Measurements from ENCODE around the gene RAPGEF4.

RAPGEF4 gene

GRCh38 chr2:172864182-172864581, 128.5 kb downstream of the RAPGEF4 start:
- DNase-seq = no peak

- no peak for DNase-seq
Measured at GRCh38 chr2:172865422-172865821, 129.8 kb downstream of the RAPGEF4 start.

- no peak for DNase-seq
Measured at GRCh38 chr2:172869861-172870260, 134.2 kb downstream of the RAPGEF4 start.

GRCh38 chr2:172870396-172870795, 134.8 kb downstream of the RAPGEF4 start:
- DNase-seq = no peak

DNA sequence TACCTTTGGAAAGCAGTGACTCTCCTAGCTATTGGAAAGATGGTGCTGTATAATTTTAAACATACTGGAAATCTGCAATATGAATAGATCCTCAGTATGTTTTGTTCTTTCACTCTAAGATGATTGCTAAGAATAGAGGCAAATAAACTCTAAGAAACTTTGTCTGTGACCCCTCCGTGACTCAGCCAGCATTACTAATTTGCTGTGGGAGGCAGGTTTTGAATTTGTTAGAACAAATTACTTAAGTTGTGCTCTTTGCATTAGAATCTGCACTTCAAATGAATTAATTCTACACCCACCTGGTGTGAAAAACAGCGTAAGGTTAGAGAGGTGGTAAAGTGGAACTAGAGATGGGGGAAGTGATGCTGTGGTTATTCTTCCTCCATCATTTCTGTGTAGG, 142.2 kb downstream of the RAPGEF4 start:
- DNase-seq = no peak

- DNase-seq = no peak
Measured at GRCh38 chr2:172878260-172878659, 142.6 kb downstream of the RAPGEF4 start.

- DNase-seq = no peak
Measured at GRCh38 chr2:172884336-172884735, 148.7 kb downstream of the RAPGEF4 start.

DNA sequence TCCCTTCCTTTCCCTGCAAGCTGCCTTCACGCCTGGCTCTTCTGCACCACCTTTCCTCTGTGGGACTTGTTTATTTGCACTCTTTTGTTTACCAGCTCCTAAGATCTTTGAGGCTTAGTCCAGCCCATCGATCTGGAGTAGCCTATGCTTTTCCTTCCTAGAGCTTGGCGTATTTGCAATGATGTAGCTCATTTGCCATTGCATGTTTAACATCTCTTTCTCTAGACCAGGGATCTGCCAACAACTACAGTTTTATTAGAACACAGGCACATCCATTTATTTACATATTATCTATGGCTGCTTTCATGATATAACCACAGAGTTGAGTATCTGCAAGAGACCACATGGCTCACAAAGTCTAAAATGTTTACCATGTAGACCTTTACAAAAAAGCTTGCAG, 150.4 kb downstream of the RAPGEF4 start:
- no peak for DNase-seq

DNA sequence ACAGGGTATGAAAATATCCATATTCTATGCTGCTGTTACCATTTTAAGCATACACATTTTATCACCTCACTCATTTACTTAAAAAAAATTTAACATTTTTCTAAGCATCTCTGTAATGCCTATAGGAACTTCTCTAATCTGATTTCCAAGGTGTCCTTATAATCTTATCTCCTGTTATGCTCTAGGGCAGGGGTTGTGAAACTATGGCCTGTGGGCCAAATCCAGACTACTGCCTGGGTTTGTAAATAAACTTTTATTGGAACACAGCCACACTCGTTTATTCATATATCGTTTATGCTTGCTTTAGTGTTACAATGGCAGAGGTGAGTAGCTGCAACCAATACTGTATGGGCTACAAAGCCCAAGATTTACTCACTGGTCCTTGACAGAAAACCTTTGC, 151.6 kb downstream of the RAPGEF4 start:
- no peak for DNase-seq

- no peak for DNase-seq
Measured at GRCh38 chr2:172888714-172889669, 153.3 kb downstream of the RAPGEF4 start.

DNA sequence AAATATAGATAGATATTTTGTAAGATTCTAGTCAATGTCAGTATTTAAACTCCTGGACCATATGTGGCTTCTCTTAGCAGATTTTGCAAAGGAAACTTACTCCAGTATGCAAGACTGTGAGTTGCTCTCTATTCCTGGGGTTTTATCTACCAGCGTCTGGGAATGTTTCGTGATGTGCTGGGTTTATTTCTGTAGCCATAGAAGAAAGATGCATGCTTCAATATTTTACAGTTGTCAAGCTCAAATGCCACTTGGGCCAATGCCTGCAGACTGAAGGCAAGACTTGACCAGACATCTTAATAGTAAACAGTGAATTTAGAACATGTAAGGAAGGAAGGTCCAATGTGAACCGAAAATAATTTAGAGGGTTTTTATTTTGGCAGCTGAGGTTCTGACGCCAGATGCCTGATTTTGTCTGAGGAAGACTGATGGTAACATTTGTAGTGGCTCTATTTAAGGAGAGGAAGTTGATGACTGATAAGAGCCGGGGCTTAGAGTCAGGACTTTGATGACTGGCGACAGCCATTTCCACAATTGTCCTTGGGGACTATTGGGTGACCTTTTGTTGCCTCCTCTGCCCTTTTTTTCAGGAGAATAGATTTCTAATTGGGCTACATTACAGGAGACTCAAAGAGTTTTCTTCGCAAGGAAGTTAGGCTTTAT, 154.3 kb downstream of the RAPGEF4 start:
- DNase-seq = no peak

- DNase-seq = no peak
Measured at GRCh38 chr2:172893111-172893510, 157.5 kb downstream of the RAPGEF4 start.

DNA sequence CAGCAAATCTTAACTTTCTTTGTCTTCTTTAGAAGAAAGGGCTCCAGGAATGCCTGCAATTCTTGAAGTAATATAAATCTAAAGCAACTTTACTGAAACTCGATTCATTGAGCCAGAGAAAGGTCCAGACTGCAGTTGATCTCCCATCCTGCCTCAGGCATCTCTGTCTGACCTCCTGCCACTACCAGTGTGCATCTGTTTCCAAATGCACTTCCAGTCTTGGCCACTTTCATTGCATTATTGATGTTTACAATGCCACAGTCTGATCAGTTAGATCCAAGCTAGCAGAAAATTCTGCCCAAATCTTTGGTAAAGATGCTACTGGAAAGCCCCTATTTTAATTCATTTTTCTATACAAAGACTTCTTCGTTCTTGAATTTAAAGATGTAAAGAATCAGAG, 158.0 kb downstream of the RAPGEF4 start:
- DNase-seq = no peak

DNA sequence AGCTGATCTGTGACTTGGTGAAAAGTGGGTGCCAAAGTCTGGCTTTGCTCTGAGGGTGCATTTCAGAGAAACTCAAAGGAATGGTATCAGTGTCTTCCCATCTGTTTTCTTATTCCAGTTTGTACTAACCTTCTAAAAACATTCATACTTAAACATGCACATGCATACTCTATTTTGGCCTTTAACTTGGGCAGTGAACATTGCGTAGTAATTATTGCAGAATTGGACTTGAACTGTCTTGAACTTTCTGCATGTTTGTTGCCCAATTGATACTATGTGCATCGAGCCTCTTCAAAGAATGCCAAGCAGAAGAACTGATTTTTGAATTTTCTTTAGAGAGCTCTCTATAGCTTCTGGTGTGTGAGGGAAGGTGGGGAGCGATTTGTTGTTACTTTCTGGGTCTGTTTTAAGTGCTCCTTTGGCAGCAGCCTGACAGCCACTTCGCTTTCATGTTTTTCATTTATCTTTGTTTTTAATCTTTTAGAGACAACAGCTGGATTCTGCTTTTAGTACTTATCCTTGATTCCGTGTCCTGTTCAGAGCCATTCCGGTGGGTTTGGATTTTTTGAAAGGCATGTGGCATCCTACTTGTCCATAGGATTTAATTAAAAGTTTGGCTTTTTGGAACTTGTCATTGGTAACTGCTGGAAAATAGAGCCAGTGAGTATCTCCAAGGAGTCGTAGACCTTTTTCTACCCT, 159.2 kb downstream of the RAPGEF4 start:
- DNase-seq = no peak

DNA sequence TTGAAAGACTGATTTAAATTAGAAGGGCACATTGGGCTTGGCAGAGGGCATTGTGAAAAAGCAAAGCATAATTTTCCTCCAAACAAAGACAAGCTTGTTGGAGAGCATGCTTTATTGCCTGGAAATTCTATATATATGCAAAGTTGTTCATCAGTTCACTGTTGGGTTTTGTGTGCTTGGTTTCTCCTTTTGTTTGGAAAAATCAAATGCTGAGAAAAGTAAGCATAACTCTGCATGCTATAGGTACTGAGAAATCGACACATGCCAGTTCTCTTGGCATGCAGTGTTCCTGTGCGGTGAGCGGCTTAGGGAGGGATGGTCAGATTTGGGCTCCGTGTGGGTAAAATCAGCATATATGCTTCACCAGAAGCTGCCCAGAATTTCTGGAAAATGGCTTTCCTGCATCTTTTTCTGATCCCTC, 161.0 kb downstream of the RAPGEF4 start:
- no peak for DNase-seq

DNA sequence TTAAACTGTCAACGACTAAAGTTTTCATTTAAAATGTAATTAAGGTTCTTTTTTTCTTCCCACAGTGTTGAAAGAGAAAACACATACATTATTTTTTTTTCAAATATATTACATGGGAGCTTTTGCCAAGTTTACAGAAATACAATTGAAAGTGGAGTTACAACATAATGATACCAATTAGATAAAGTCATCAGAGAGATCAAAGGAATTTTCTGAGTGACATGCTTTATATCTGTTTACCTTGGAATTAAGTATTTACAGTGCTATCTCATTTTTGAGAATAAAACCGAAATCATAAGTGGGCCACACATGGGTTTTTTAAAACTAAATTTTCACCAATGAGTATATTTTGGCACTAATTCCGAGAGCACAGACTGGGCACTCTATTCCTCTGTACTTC, 165.2 kb downstream of the RAPGEF4 start:
- no peak for DNase-seq

GRCh38 chr2:172901913-172902312, 166.3 kb downstream of the RAPGEF4 start:
- no peak for DNase-seq

- no peak for DNase-seq
Measured at GRCh38 chr2:172904236-172904635, 168.6 kb downstream of the RAPGEF4 start.

GRCh38 chr2:172905937-172906811, 170.5 kb downstream of the RAPGEF4 start:
- no peak for DNase-seq

- DNase-seq = no peak
Measured at GRCh38 chr2:172908275-172908674, 172.6 kb downstream of the RAPGEF4 start.

DNA sequence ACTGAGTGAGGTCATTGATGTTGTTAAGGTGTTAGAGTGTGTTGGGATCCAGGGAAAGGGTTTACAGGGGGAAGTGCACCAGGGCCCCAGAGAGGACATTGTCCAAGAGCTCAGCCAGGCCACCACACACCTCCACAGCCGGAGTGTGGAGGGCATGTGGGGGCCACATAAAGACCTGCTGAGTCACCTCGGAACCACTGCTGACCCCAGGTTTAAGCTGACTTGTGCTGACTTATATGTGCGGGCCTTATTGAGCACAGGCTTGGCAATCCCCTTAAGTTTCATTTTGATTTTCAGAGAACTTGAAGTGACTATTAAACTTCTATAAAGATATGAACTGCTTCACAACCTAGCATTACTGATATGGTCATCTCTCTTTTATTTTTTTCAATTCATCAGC, 173.8 kb downstream of the RAPGEF4 start:
- no peak for DNase-seq

GRCh38 chr2:172912266-172912665, 176.6 kb downstream of the RAPGEF4 start:
- DNase-seq = no peak
